ENCODE measurements around the gene WWOX.

Gene WWOX

DNA sequence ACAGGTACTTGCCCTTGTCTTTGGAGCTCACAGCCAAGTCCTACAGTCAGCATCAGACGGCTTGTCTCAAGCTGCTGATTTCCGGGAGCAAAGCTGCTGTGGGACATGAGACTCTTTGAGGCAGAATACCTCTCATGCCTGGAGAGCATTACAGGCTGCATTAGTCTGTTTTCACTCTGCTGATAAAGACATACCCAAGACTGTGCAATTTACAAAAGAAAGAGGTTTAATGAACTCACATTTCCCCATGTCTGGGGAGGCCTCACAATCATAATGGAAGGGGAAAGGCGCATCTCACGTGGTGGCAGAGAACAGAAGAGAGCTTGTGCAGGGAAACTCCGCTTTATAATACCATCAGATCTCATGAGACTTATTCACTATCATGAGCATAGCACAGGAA, 661.2 kb downstream of the WWOX start:
- Histone ChIP-seq H3K9me3 (ENCODE audit: insufficient read depth, low read length) (no peaks in the 10 kb centered on the region), H3K4me1 (ENCODE audit: insufficient read depth, insufficient read length) (peaks cover 3% of the 10 kb centered on the region), H3K9ac (ENCODE audit: insufficient read length, low read depth) (no peak overlapping the region), H3K36me3 (ENCODE audit: insufficient read depth, insufficient read length, low read length) (no peaks in the 10 kb centered on the region), H3K27me3 (ENCODE audit: insufficient read depth, insufficient read length) (no peaks in the 10 kb centered on the region), H3K4me3 (ENCODE audit: insufficient read length, low read depth) (no peak overlapping the region)
- TF ChIP-seq SUZ12 (IDR thresholded peaks at IDR 0.05; ENCODE audit: extremely low read depth, insufficient read depth, insufficient read length) (no peak), ZNF274 (IDR thresholded peaks at IDR 0.05; ENCODE audit: low read depth, low read length) (no peak), YY1 (IDR thresholded peaks at IDR 0.05; ENCODE audit: insufficient read depth, insufficient read length) (no peak)
- DNase-seq (ENCODE audit: low read depth, low spot score): no peak

DNA sequence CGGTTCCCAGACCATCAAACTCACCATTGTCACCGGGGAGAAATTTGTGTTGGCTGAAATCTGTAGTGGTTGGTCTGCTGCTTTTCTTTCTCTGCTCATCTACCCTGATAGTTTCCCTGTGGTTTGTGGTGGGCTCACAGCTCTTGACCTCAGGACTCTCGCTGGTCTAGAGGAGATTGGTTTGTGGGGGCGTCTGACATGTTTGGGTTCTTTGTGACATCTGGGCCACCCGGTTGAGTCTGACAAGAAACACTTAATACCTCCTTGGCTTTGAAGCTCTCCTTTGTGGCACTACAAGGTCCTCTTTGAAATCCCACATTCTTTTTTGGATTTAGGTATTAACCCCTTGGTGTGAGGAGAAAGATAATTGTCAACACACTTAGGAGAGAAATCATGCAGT, 662.0 kb downstream of the WWOX start:
- Histone ChIP-seq H3K9ac (ENCODE audit: insufficient read length, low read depth) (no peak overlapping the region), H3K9me3 (ENCODE audit: insufficient read depth, low read length) (no peaks in the 10 kb centered on the region), H3K27me3 (ENCODE audit: insufficient read depth, insufficient read length) (no peaks in the 10 kb centered on the region), H3K4me3 (ENCODE audit: insufficient read length, low read depth) (no peak overlapping the region), H3K36me3 (ENCODE audit: insufficient read depth, insufficient read length, low read length) (no peaks in the 10 kb centered on the region), H3K4me1 (ENCODE audit: insufficient read depth, insufficient read length) (peaks cover 3% of the 10 kb centered on the region)
- DNase-seq (ENCODE audit: low read depth, low spot score): no peak
- TF ChIP-seq SUZ12 (IDR thresholded peaks at IDR 0.05; ENCODE audit: extremely low read depth, insufficient read depth, insufficient read length) (no peak), ZNF274 (IDR thresholded peaks at IDR 0.05; ENCODE audit: low read depth, low read length) (no peak), YY1 (IDR thresholded peaks at IDR 0.05; ENCODE audit: insufficient read depth, insufficient read length) (no peak)

DNA sequence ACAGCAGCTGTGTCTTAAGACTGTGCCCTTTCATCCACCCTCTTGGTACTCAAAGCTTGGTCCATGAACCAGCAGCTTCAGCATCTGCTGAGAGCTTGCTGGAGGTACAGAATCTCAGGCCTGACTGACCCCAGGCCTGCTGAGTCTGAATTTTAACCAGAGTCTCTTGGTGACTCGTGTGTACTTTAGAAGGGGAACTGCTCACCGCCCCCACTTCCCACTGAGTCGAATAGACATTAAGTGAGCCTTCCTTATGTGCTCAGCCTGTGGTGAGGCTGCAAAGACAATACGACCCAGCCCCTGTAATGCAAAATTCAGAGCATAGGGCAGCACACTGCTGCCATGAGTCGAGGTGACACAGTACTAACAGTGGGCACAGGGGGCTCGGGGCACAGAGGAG, 662.8 kb downstream of the WWOX start:
- no peak for TF ChIP-seq ZNF274 (IDR thresholded peaks at IDR 0.05; ENCODE audit: low read depth, low read length)
- TF ChIP-seq SUZ12 (IDR thresholded peaks at IDR 0.05; ENCODE audit: extremely low read depth, insufficient read depth, insufficient read length): no peak
- TF ChIP-seq YY1 (IDR thresholded peaks at IDR 0.05; ENCODE audit: insufficient read depth, insufficient read length): no peak
- Histone ChIP-seq H3K27me3 (ENCODE audit: insufficient read depth, insufficient read length) (no peaks in the 10 kb centered on the region), H3K9me3 (ENCODE audit: insufficient read depth, low read length) (no peaks in the 10 kb centered on the region), H3K4me3 (ENCODE audit: insufficient read length, low read depth) (no peak overlapping the region), H3K9ac (ENCODE audit: insufficient read length, low read depth) (no peak overlapping the region), H3K4me1 (ENCODE audit: insufficient read depth, insufficient read length) (peaks cover 3% of the 10 kb centered on the region), H3K36me3 (ENCODE audit: insufficient read depth, insufficient read length, low read length) (no peaks in the 10 kb centered on the region)
- no peak for DNase-seq (ENCODE audit: low read depth, low spot score)

- TF ChIP-seq SUZ12 (IDR thresholded peaks at IDR 0.05; ENCODE audit: extremely low read depth, insufficient read depth, insufficient read length) (no peak), YY1 (IDR thresholded peaks at IDR 0.05; ENCODE audit: insufficient read depth, insufficient read length) (no peak), ZNF274 (IDR thresholded peaks at IDR 0.05; ENCODE audit: low read depth, low read length) (no peak)
- no peaks in the 10 kb centered on the region for H3K36me3 ChIP-seq (ENCODE audit: insufficient read depth, insufficient read length, low read length)
- H3K4me1 ChIP-seq (ENCODE audit: insufficient read depth, insufficient read length): peaks cover 3% of the 10 kb centered on the region
- H3K27me3 ChIP-seq (ENCODE audit: insufficient read depth, insufficient read length): no peaks in the 10 kb centered on the region
- no peaks in the 10 kb centered on the region for H3K9me3 ChIP-seq (ENCODE audit: insufficient read depth, low read length)
- no peak overlapping the region for H3K4me3 ChIP-seq (ENCODE audit: insufficient read length, low read depth)
- H3K9ac ChIP-seq (ENCODE audit: insufficient read length, low read depth): no peak overlapping the region
- no peak for DNase-seq (ENCODE audit: low read depth, low spot score)
These were observed 664.5 kb downstream of the WWOX start for GRCh38 chr16:78763821-78764440.

DNA sequence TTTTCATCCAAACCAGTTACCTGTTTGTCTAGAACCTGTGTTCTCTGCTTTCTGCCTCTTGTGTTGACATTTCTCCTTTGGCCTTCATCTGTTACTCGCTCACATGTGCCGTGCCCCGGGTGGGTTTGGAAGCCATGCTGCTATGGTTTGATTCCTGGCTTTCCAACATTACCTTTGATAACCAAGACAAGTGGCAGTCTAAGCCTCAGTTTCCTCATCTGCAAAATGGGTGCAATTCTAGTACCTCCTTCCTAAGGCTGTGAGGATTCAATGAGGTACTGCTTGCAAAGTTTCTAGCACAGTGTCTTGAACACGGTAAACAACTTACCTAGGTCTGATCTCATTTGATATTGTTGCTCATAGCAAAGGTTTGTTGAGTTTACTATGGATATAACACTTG, 665.0 kb downstream of the WWOX start:
- Histone ChIP-seq H3K36me3 (ENCODE audit: insufficient read depth, insufficient read length, low read length) (no peaks in the 10 kb centered on the region), H3K9ac (ENCODE audit: insufficient read length, low read depth) (no peak overlapping the region), H3K27me3 (ENCODE audit: insufficient read depth, insufficient read length) (no peaks in the 10 kb centered on the region), H3K9me3 (ENCODE audit: insufficient read depth, low read length) (no peaks in the 10 kb centered on the region), H3K4me1 (ENCODE audit: insufficient read depth, insufficient read length) (peaks cover 3% of the 10 kb centered on the region), H3K4me3 (ENCODE audit: insufficient read length, low read depth) (no peak overlapping the region)
- TF ChIP-seq SUZ12 (IDR thresholded peaks at IDR 0.05; ENCODE audit: extremely low read depth, insufficient read depth, insufficient read length) (no peak), ZNF274 (IDR thresholded peaks at IDR 0.05; ENCODE audit: low read depth, low read length) (no peak), YY1 (IDR thresholded peaks at IDR 0.05; ENCODE audit: insufficient read depth, insufficient read length) (no peak)
- DNase-seq (ENCODE audit: low read depth, low spot score): no peak

- DNase-seq (ENCODE audit: low read depth, low spot score): no peak
- Histone ChIP-seq H3K36me3 (ENCODE audit: insufficient read depth, insufficient read length, low read length) (no peaks in the 10 kb centered on the region), H3K27me3 (ENCODE audit: insufficient read depth, insufficient read length) (no peaks in the 10 kb centered on the region), H3K9ac (ENCODE audit: insufficient read length, low read depth) (no peak overlapping the region), H3K4me1 (ENCODE audit: insufficient read depth, insufficient read length) (no peaks in the 10 kb centered on the region), H3K4me3 (ENCODE audit: insufficient read length, low read depth) (no peak overlapping the region), H3K9me3 (ENCODE audit: insufficient read depth, low read length) (no peaks in the 10 kb centered on the region; the same call in 1 of the 2 replicates)
- no peak for TF ChIP-seq SUZ12 (IDR thresholded peaks at IDR 0.05; ENCODE audit: extremely low read depth, insufficient read depth, insufficient read length)
- TF ChIP-seq YY1 (IDR thresholded peaks at IDR 0.05; ENCODE audit: insufficient read depth, insufficient read length): no peak
- no peak for TF ChIP-seq ZNF274 (IDR thresholded peaks at IDR 0.05; ENCODE audit: low read depth, low read length)
These were observed 668.8 kb downstream of the WWOX start for GRCh38 chr16:78768226-78768625.

- Histone ChIP-seq H3K9ac (ENCODE audit: insufficient read length, low read depth) (no peak overlapping the region), H3K36me3 (ENCODE audit: insufficient read depth, insufficient read length, low read length) (no peaks in the 10 kb centered on the region), H3K4me3 (ENCODE audit: insufficient read length, low read depth) (no peak overlapping the region), H3K9me3 (ENCODE audit: insufficient read depth, low read length) (no peaks in the 10 kb centered on the region; the same call in 1 of the 2 replicates), H3K27me3 (ENCODE audit: insufficient read depth, insufficient read length) (no peaks in the 10 kb centered on the region), H3K4me1 (ENCODE audit: insufficient read depth, insufficient read length) (no peaks in the 10 kb centered on the region)
- TF ChIP-seq ZNF274 (IDR thresholded peaks at IDR 0.05; ENCODE audit: low read depth, low read length): no peak
- TF ChIP-seq SUZ12 (IDR thresholded peaks at IDR 0.05; ENCODE audit: extremely low read depth, insufficient read depth, insufficient read length): no peak
- DNase-seq (ENCODE audit: low read depth, low spot score): no peak
These were observed 669.3 kb downstream of the WWOX start for GRCh38 chr16:78768718-78769117.

All from NT2/D1 (cell line).